ENCODE results near the gene PLXNB2. TPM values are rescaled to one million over a fixed set of nuclear protein-coding genes. Genes with fewer than 3 reads are reported as not detected.

The PLXNB2 gene
- total RNA-seq, result 125 and 138 TPM in 2 replicates

GRCh38 chr22:50306753-50307749, at the start of gene PLXNB2:
Gene PLXNB2, minus strand, starts transcription at chr22:50307646. Its CDS starts 17,062 bp downstream, at chr22:50290584.

GRCh38 chr22:50342651-50343540, 35.5 kb upstream of the PLXNB2 start, which contains the start of gene PPP6R2:
Gene PPP6R2, plus strand, starts transcription at chr22:50343327. Its CDS starts 50,582 bp downstream, at chr22:50393909.

GRCh38 chr22:50326956-50327710, 19.7 kb upstream of the PLXNB2 start, which contains the start of gene DENND6B:
Gene DENND6B, minus strand, starts transcription at chr22:50327012. Its CDS starts 24 bp downstream, at chr22:50326988.

DNA sequence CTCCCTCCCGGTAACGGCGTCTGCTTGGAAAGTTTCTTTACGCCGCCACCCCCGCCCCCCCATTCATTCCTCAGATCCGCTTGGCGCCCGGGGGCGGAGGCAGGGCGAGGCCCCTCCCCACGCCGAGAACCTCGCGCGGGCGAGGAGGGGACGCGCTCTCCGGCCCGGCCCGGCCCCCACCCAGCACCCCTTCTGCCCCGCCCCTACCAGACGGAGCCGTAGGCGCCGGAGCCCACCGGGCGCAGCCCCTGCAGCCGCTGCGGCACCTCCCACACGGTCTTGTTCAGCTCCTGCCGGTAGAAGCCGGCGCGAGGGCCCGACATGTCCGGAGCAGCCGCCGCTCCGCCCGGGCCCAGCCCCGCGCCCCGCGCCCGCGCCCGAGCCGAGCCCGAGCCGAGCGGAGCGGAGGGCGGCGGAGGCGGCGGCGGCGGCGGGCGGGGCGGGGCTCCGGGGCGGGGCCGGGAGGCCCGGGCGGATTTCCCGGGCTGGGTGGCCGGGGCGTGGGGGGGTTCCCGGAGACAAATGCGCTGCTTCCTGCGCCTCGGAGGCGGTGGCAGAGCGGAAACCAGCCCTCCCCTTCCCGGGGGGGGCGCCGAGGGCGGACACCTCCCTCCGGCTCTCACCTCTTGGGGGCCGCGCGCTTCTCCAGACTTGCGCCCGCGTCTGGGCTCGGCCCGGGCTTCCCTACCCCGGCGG, 37.3 kb downstream of the PLXNB2 start, which contains the start of gene MAPK11:
MAPK11 (minus strand) TSS at position 411 of the 696 bp plus-strand sequence; CDS start at position 323, 88 bp downstream.

DNA sequence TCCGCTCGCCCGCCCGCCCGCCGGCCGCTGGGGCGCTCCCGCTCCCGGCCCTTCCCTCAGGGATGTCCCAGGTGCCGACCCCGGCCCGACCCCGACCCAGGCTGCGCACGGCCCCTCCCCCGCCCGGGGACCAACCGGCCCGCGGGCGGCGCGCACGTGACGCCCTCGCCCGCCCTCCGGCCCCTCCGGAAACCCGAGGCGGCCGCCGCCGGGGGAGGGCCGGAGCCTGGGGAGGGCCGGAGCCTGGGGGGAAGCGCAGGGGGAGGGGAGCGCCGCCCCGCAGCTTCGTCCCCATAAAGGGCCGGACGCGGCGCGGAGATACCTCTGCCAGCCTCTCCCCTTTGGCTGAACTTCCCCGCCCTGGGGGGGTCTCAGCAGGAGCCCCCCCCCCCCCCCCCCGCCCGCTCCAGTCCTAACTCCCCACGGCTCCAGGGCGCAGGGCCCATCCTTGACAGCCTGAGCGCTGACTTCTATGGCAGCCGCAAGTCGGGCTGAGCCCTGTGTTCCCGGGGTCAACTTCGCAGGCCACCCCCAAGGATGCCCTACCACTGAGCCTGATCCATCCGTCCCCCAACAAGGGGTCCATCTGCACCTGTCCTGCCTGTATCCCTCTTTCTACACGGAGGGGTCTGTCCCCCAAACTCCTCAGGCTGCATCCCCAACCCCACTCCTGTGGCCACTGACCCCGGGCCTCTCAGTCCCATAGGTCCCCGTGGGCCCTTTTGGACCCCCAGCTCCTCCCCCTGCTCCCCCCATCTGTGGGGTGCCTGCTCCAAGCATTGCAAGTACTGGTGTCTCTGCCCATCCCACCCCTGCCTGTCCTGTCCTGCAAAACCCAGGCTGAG, 45.6 kb downstream of the PLXNB2 start, which contains the start of gene MAPK12:
MAPK12 (minus strand) TSS at position 69 of the 845 bp plus-strand sequence. CDS start 174 bp downstream, outside the sequence.

GRCh38 chr22:50250555-50251476, 56.6 kb downstream of the PLXNB2 start, which contains the start of gene HDAC10:
Gene HDAC10, minus strand, starts transcription at chr22:50251265. Its CDS starts 233 bp downstream, at chr22:50251032.

DNA sequence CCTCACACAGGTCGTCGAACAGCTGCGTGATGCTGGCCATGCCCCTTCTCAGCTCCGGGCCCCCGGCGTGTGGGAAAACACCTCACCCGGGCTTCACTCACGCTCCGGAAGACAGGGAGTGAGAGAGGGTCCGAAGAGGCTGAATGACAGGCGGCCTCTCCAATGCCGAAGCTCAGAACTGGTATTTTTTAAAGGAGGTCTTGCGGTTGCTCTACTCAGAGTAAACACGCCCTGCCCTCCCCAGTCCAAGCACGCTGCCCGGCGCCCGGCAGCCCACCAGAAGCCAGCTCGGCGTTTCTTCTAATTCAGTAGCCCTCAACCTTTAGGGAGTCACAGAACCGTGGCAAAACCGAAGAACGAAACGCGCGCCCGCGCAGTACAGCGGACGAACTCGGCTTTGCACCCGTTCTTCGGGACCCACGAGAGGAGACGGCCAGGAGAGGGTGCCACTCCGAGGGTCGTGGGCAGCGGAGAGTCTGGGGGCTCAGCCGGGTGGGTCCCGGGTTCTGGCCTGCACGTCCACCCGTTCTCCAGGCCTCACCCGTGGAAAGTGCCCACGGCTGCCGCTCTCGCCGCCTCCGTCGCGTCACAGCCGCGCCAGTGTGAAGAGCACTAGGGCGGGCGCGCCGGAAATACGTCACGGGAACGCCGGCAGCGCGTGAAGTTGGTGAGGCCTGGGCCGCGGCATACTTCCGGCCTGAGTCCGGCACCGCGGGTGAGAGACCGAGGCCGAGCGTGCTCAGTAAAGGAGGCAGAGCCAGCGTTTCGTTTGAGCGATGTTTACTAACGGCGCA, 62.8 kb downstream of the PLXNB2 start, which contains the start of gene TUBGCP6:
TUBGCP6 (minus strand) TSS at position 604 of the 794 bp plus-strand sequence; CDS start at position 40, 564 bp downstream.

Other genes with a start within 250 kb of the PLXNB2 start
- gene TTLL8, start 249.3 kb downstream of the PLXNB2 start, total RNA-seq, result not detected in 2 replicates
- gene MLC1, start 222.2 kb downstream of the PLXNB2 start, total RNA-seq, result under 0.01 TPM in 1 of 2 replicates, not detected in the other
- gene MOV10L1, start 217.6 kb downstream of the PLXNB2 start, total RNA-seq, result 2.6 TPM in 2 replicates
- 0.36 and 0.65 TPM in 2 replicates for gene PANX2, start 136.9 kb downstream of the PLXNB2 start, total RNA-seq
- gene TRABD, start 121.7 kb downstream of the PLXNB2 start, total RNA-seq, result 22.5 and 23.2 TPM in 2 replicates
- 12.3 and 20.6 TPM in 2 replicates for gene SELENOO, start 106.6 kb downstream of the PLXNB2 start, total RNA-seq
- gene TUBGCP6, start 62.6 kb downstream of the PLXNB2 start, total RNA-seq, result 36.3 and 40.6 TPM in 2 replicates
- gene HDAC10, start 56.4 kb downstream of the PLXNB2 start, total RNA-seq, result 20.8 and 24.2 TPM in 2 replicates
- gene MAPK12, start 46.0 kb downstream of the PLXNB2 start, total RNA-seq, result 25.0 and 38.6 TPM in 2 replicates
- gene MAPK11, start 37.3 kb downstream of the PLXNB2 start, total RNA-seq, result 6.1 and 7.6 TPM in 2 replicates
- gene DENND6B, start 19.4 kb upstream of the PLXNB2 start, total RNA-seq, result 4.9 and 6.0 TPM in 2 replicates
- 66.5 and 71.2 TPM in 2 replicates for gene PPP6R2, start 35.7 kb upstream of the PLXNB2 start, total RNA-seq
- gene SBF1, start 167.4 kb upstream of the PLXNB2 start, total RNA-seq, result 83.8 and 100 TPM in 2 replicates
- gene ADM2, start 173.9 kb upstream of the PLXNB2 start, total RNA-seq, result 4.5 and 9.6 TPM in 2 replicates
- gene MIOX, start 179.2 kb upstream of the PLXNB2 start, total RNA-seq, result not detected in 2 replicates
- 82.6 and 93.6 TPM in 2 replicates for gene LMF2, start 200.1 kb upstream of the PLXNB2 start, total RNA-seq
- 23.3 and 24.8 TPM in 2 replicates for gene NCAPH2, start 200.6 kb upstream of the PLXNB2 start, total RNA-seq
- 3.2 and 6.1 TPM in 2 replicates for gene SCO2, start 218.0 kb upstream of the PLXNB2 start, total RNA-seq
- gene TYMP, start 222.4 kb upstream of the PLXNB2 start, total RNA-seq, result 73.7 and 88.9 TPM in 2 replicates
- gene KLHDC7B, start 238.3 kb upstream of the PLXNB2 start, total RNA-seq, result 0.12 TPM in 1 of 2 replicates, not detected in the other

Data from hair follicle dermal papilla cell (primary cell).